Measurements from ENCODE around the gene MBD6. TPM values are rescaled to one million over a fixed set of nuclear protein-coding genes. Genes with fewer than 3 reads are reported as not detected.

MBD6 gene
- total and polyA plus RNA-seq, 11 donors, result 11.4 to 43.3 (median 28.7) TPM

DNA sequence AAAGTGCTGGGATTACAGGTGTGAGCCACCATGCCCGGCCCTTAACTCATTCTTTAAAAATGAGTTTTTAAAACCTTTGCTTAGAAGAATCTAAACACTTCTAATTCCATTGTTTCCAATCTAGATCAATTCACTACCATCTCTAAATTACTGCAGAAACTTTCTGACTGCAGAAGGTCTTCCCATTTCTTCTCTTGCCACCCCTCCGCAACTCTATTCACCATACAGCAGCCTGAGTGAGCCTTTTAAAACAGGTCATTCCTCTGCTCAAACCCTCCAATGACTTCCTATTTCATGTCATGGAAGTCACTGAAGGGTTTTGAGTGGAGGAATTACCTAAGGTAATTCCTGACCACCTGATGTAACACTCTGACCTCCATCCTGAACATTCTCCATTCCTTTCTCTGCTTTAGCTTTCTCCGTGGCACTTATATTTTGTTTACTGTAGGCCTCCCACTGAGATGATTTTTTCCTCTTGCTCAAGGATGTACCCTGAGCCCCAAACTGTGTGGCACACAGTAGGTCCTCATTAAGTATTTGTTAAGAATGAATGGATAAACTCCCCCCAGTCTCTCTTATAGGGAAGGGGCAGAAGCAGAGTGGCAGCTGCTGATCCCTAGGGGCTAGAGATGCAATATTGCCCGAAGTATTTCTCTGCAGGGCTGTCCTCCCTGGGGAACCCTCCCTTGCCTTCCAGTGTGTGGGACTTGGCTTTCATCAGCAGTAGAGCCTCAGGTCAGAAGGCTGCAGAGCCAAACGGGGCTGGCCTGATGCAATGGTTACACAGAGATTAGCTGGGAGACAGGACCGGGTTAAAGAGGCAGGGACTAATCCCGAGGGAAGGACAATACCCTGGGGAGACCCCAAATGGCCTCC is 3.5 kb upstream of the MBD6 start:
- peak in 1 of 4 donors; percentile 3 for ATAC-seq
- H3K4me1 ChIP-seq, result peaks cover 0 to 76% (median 50%) of the 10 kb centered on the region in 12 donors
- no peaks in the 10 kb centered on the region for H3K27me3 ChIP-seq
- 18 to 21% (median 19%) methylated on average over 7 of the region's 7 CpGs for whole genome bisulfite sequencing, 4 donors
- H3K36me3 ChIP-seq, result peaks cover 0 to 53% (median 41%) of the 10 kb centered on the region in 9 donors
- H3K9me3 ChIP-seq, result no peaks in the 10 kb centered on the region
- no peak for TF ChIP-seq POLR2A (IDR thresholded peaks at IDR 0.05)
- TF ChIP-seq, protein P1, sequence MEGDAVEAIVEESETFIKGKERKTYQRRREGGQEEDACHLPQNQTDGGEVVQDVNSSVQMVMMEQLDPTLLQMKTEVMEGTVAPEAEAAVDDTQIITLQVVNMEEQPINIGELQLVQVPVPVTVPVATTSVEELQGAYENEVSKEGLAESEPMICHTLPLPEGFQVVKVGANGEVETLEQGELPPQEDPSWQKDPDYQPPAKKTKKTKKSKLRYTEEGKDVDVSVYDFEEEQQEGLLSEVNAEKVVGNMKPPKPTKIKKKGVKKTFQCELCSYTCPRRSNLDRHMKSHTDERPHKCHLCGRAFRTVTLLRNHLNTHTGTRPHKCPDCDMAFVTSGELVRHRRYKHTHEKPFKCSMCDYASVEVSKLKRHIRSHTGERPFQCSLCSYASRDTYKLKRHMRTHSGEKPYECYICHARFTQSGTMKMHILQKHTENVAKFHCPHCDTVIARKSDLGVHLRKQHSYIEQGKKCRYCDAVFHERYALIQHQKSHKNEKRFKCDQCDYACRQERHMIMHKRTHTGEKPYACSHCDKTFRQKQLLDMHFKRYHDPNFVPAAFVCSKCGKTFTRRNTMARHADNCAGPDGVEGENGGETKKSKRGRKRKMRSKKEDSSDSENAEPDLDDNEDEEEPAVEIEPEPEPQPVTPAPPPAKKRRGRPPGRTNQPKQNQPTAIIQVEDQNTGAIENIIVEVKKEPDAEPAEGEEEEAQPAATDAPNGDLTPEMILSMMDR (IDR thresholded peaks at IDR 0.05), result no peak
- peak overlapping the region; percentile 85 to 100 (median 96) for H3K27ac ChIP-seq
- intact Hi-C loops (cut with DNase I), result loop anchor here in 1 of 10 donors (5.0 kb wide), 1 partner anchor 832 kb away; the partner anchor contains the start of gene PTGES3
- H3K4me3 ChIP-seq, result peak overlapping the region; percentile 64 to 99 (median 77)
- DNase-seq, result peak in 4 of 5 donors; percentile 30 to 71 (median 56)

DNA sequence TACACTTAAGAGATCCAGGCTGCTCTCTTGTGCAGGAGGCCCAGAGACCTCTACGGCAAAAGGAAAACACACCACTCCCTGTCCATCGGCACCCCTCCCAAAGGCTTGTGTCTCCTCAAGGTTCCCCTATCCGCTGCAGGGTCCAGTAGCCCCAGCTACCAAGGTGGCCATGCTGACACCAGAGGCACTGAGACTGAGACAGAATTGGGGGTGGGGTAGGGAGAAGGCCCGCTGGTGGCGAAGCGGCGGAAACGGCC is 2.9 kb upstream of the MBD6 start:
- 0% methylated on average over 8 of the region's 8 CpGs for WGBS, 4 donors
- Histone ChIP-seq H3K4me3 (peak overlapping the region; percentile 64 to 99 (median 77)), H3K9me3 (no peaks in the 10 kb centered on the region), H3K36me3 (peaks cover 0 to 53% (median 41%) of the 10 kb centered on the region in 9 donors), H3K27ac (peak overlapping the region; percentile 85 to 100 (median 96)), H3K4me1 (peaks cover 0 to 76% (median 55%) of the 10 kb centered on the region in 12 donors), H3K27me3 (no peaks in the 10 kb centered on the region)
- DNase-seq (peak in 3 of 5 donors; percentile 66 to 70 (median 66)), ATAC-seq (peak in 2 of 4 donors; percentile 9 to 29)
- intact Hi-C loops (cut with DNase I), result loop anchor here in 2 of 10 donors (1.0 to 5.0 kb wide), 3 partner anchors 57 to 832 kb away; partner anchors contain the start of gene PTGES3 (in 1 of the 2)
- TF ChIP-seq, protein P1 (IDR thresholded peaks at IDR 0.05), result no peak

DNA sequence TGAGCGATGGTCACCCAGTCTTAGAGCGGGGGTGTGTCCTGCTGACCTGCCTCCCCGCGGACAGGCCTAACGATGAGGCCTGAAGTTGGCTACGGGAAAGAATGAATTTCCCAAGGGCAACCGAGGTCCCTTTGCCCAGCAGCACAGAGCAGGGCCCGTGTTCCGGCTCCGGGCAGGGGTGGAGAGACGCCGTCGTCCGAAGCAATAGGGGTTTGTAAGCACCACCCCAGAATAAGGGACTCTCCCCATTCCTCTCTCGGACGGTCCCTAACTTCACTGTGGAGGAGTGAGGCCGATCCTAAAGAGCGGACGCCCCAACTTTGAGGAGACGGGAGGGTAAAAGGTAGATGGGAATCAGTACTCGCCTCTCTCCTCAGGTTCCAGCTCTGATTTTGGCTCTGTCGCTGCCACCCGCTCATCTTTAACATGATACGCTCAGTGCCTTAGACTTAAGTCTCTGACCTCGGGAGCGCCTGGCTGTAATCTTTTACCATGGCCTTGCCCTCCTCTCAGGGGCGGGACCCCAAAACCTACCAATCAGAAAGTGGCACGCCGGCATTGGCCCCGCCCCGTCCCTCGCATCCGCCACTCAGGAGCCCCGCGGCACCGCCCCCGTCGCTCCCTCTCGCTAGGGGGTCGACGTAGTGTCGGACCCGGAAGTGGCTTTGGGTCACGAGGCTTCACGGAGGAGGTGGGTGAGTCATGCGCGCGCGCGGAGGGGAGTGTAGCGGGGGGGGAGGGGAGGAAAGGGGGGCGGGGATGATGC is 2.4 kb upstream of the MBD6 start, which contains the start of gene DDIT3:
DDIT3 (minus strand) TSS at position 462 of the 766 bp plus-strand sequence. CDS start 3,108 bp downstream, outside the sequence.
- peak; percentile 100 for DNase-seq
- Histone ChIP-seq H3K36me3 (peaks cover 0 to 53% (median 41%) of the 10 kb centered on the region in 9 donors), H3K27ac (peak within 1 kb of the TSS; percentile 94 to 100 (median 98)), H3K4me1 (peaks cover 0 to 77% (median 57%) of the 10 kb centered on the region in 12 donors), H3K27me3 (no peaks in the 10 kb centered on the region), H3K9me3 (no peaks in the 10 kb centered on the region), H3K4me3 (peak within 1 kb of the TSS; percentile 64 to 99 (median 80))
- WGBS, 4 donors, result 0 to 1% (median 1%) methylated on average over 34 to 51 of the region's 52 CpGs
- TF ChIP-seq, protein P1 (IDR thresholded peaks at IDR 0.05), result no peak
- TF ChIP-seq POLR2A (IDR thresholded peaks at IDR 0.05), result peak; percentile 95 to 99
- ATAC-seq, result peak; percentile 84 to 91 (median 88)
- intact Hi-C loops (cut with DNase I), result loop anchor here in 2 of 10 donors (1.0 to 2.0 kb wide), 2 partner anchors 58 to 99 kb away; no protein-coding TSS in a partner anchor

Measured in heart left ventricle (tissue), 16 donors.